GM12892 (cell line): Measurements from ENCODE around the gene SLC36A1.

Experiments used
- POLR2A ChIP-seq: IDR thresholded peaks from 2 replicates; pipeline ENCODE4 v1.6.1; 2011; ENCODE audit warnings: low read depth, low read length, control low read depth
- POLR2AphosphoS5 ChIP-seq: IDR thresholded peaks from 2 replicates; pipeline ENCODE4 v1.6.1; 2011; ENCODE audit warnings: low read depth, low read length, control low read depth
- TAF1 ChIP-seq: IDR thresholded peaks from 2 replicates; pipeline ENCODE4 v1.6.1; 2011; ENCODE audit warnings: low read depth, mild to moderate bottlenecking, control low read depth, low read length, borderline replicate concordance

- TF ChIP-seq POLR2A (no peak), POLR2AphosphoS5 (no peak), TAF1 (no peak)
Measured at GRCh38 chr5:151417712-151418111, 29.7 kb upstream of the SLC36A1 start.
